Neural cell (in vitro differentiated cells): ENCODE results near the gene FOXO4.

Source experiments
- EP300 ChIP-seq: fragments of 450-650 bp; conservative IDR thresholded peaks from 2 replicates; pipeline ENCODE4 v1.6.1; 2014; ENCODE audit warnings: antibody characterized with exemption, mild to moderate bottlenecking, moderate library complexity; ENCODE audit not compliant: poor library complexity, severe bottlenecking
- EZH2 ChIP-seq: fragments of 200-600, 300-800 bp; shearing (Covaris generic), sonication (generic); IDR thresholded peaks from 2 replicates; pipeline ENCODE4 v1.6.1; 2014; ENCODE audit warnings: antibody characterized with exemption, low read length, borderline replicate concordance, mild to moderate bottlenecking; ENCODE audit not compliant: insufficient read depth, poor library complexity, severe bottlenecking
- POLR2AphosphoS5 ChIP-seq: IDR thresholded peaks from 2 replicates; pipeline ENCODE4 v1.6.1; 2012
- RAD21 ChIP-seq: fragments of 450-650 bp; conservative IDR thresholded peaks from 2 replicates; pipeline ENCODE4 v1.6.1; 2014; ENCODE audit warnings: antibody characterized with exemption, mild to moderate bottlenecking, moderate library complexity
- TF ChIP-seq, protein P1 (sequence below): fragments of 450-650 bp; IDR thresholded peaks from 2 replicates; pipeline ENCODE4 v1.5.1; 2014; ENCODE audit warnings: antibody characterized with exemption, mild to moderate bottlenecking, moderate library complexity; ENCODE audit not compliant: poor library complexity, severe bottlenecking

DNA sequence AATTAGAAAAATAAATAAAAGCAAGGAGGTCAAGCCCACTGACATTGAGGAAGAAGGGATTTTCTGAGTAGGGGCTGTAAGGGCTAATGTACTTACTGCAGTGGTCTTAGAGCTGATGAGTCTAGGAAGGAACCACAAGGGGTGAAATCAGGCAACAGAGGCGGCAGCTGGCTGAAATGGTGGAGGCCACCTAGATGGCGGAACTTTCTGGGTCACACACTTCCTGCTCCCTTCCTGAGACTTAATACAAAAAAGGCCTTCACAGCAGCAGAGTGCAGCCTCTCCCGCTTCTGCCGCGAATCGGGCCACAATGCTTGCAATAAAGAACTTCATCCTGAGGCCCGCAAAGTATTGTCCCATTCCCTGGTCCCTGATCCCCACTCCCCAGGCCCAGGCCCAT is 42.9 kb upstream of the FOXO4 start:
- TF ChIP-seq, protein P1, sequence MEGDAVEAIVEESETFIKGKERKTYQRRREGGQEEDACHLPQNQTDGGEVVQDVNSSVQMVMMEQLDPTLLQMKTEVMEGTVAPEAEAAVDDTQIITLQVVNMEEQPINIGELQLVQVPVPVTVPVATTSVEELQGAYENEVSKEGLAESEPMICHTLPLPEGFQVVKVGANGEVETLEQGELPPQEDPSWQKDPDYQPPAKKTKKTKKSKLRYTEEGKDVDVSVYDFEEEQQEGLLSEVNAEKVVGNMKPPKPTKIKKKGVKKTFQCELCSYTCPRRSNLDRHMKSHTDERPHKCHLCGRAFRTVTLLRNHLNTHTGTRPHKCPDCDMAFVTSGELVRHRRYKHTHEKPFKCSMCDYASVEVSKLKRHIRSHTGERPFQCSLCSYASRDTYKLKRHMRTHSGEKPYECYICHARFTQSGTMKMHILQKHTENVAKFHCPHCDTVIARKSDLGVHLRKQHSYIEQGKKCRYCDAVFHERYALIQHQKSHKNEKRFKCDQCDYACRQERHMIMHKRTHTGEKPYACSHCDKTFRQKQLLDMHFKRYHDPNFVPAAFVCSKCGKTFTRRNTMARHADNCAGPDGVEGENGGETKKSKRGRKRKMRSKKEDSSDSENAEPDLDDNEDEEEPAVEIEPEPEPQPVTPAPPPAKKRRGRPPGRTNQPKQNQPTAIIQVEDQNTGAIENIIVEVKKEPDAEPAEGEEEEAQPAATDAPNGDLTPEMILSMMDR = no peak
- TF ChIP-seq EP300 (no peak), RAD21 (no peak), POLR2AphosphoS5 (no peak), EZH2 (no peak)
